Activated T-helper 1 cell treated with anti-CD3 and anti-CD28 coated beads, Interleukin-12 subunit alpha, Interleukin-12 subunit beta, Interleukin-2, Interleukin-4 antibody, amounts not matched to agents 30 ng/mL and 10 ng/mL and 1 ng/mL, durations not matched to agents 14 hours and 24 hours and 36 hours (primary cell): ENCODE data around the gene FBXW5. TPM values are rescaled to one million over a fixed set of nuclear protein-coding genes. Genes with fewer than 3 reads are reported as not detected.

Experiments used
- DNase-seq: peaks from one replicate; pipeline ENCODE4 v3.0.0; 2021; ENCODE audit warnings: low spot score
- H3K27ac Mint-ChIP-seq: one replicate; pipeline ENCODE4 v1.8.0; 2021; ENCODE audit warnings: mild to moderate bottlenecking, mixed read lengths
- H3K27me3 Mint-ChIP-seq: one replicate; pipeline ENCODE4 v1.8.0; 2022; ENCODE audit warnings: mild to moderate bottlenecking, moderate library complexity, mixed read lengths; ENCODE audit not compliant: insufficient read depth
- H3K36me3 Mint-ChIP-seq: one replicate; pipeline ENCODE4 v1.8.0; 2021; ENCODE audit warnings: low read depth, mixed read lengths
- H3K4me1 Mint-ChIP-seq: one replicate; pipeline ENCODE4 v1.8.0; 2021; ENCODE audit warnings: low read depth, mixed read lengths
- H3K4me3 Mint-ChIP-seq: one replicate; pipeline ENCODE4 v1.8.0; 2021; ENCODE audit warnings: mild to moderate bottlenecking, moderate library complexity, mixed read lengths
- H3K9me3 Mint-ChIP-seq: one replicate; pipeline ENCODE4 v1.8.0; 2021; ENCODE audit warnings: mixed read lengths
- intact Hi-C: fragments of 100-400 bp; cut with micrococcal nuclease; formaldehyde crosslinking; loops from one replicate; pipeline ENCODE4 v1.15.1; 2024
- total RNA-seq: library from RNA; stranded (reverse); gene quantifications from 2 replicates; pipeline ENCODE4 v1.2.3, GENCODE V29; 2022

The FBXW5 gene
- total RNA-seq, 1 donor from 2014 or later: 92.5 TPM

- H3K27me3 Mint-ChIP-seq: no peaks in the 10 kb centered on the region
- peaks cover 60% of the 10 kb centered on the region for H3K4me1 Mint-ChIP-seq
- DNase-seq: no peak
- intact Hi-C loops: loop anchor here (5.0 kb wide), 2 partner anchors 89 to 184 kb away; partner anchors contain the start of genes MAN1B1 and PAXX
- no peaks in the 10 kb centered on the region for H3K9me3 Mint-ChIP-seq
- H3K36me3 Mint-ChIP-seq: peaks cover 43% of the 10 kb centered on the region
- H3K27ac Mint-ChIP-seq: peak overlapping the region; percentile 99
- H3K4me3 Mint-ChIP-seq: peak overlapping the region; percentile 26
Measured at GRCh38 chr9:136903041-136903554, 41.4 kb downstream of the FBXW5 start.

GRCh38 chr9:136902259-136902821 is 42.2 kb downstream of the FBXW5 start:
- intact Hi-C loops: loop anchor here (1.0 to 5.0 kb wide), 9 partner anchors 16 to 185 kb away; partner anchors contain the start of genes EDF1, FBXW5, MAN1B1 and PAXX
- no peaks in the 10 kb centered on the region for H3K27me3 Mint-ChIP-seq
- no peaks in the 10 kb centered on the region for H3K9me3 Mint-ChIP-seq
- H3K36me3 Mint-ChIP-seq: peaks cover 40% of the 10 kb centered on the region
- H3K4me1 Mint-ChIP-seq: peaks cover 63% of the 10 kb centered on the region
- peak overlapping the region; percentile 80 for H3K4me3 Mint-ChIP-seq
- peak overlapping the region; percentile 99 for H3K27ac Mint-ChIP-seq
- DNase-seq: peak; percentile 88

GRCh38 chr9:136901516-136902258 is 42.9 kb downstream of the FBXW5 start:
- peaks cover 38% of the 10 kb centered on the region for H3K36me3 Mint-ChIP-seq
- no peaks in the 10 kb centered on the region for H3K27me3 Mint-ChIP-seq
- H3K4me1 Mint-ChIP-seq: peaks cover 69% of the 10 kb centered on the region

DNA sequence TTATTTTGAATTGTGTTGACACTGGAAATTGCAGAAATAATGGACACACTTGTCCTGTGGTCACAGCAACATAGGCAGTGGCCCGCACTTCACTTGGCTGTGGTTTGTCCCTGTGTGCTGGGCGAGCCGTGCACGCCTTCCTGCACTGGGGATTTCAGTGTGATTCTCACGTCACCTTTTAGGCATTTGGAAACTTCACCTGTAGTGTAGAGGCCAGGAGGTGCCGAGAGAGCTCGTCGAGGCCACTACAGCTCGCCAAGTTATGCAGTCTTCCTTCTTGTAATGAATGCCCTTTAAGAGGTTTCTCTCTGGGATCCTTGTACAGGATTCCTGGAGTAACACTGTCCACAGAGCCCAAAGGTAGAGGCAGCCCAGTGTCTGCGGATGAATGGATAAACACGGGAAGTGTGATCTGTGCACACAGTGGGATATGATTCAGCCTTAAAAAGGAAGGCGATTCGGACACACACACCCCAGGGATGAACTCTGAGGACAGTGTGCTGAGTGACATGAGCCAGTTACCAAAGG is 43.5 kb downstream of the FBXW5 start:
- Mint-ChIP-seq H3K36me3 (peaks cover 35% of the 10 kb centered on the region), H3K27me3 (no peaks in the 10 kb centered on the region), H3K27ac (peak overlapping the region; percentile 99), H3K4me3 (peak overlapping the region; percentile 80), H3K4me1 (peaks cover 66% of the 10 kb centered on the region), H3K9me3 (no peaks in the 10 kb centered on the region)
- no peak for DNase-seq
- intact Hi-C loops: loop anchor here (5.0 kb wide), 2 partner anchors 91 to 186 kb away; partner anchors contain the start of genes MAN1B1 and PAXX

More at GRCh38 chr9:136901516-136902258, 42.9 kb downstream of the FBXW5 start:
- H3K4me3 Mint-ChIP-seq: peak overlapping the region; percentile 80
- intact Hi-C loops: loop anchor here (1.0 to 5.0 kb wide), 9 partner anchors 15 to 186 kb away; partner anchors contain the start of genes EDF1, FBXW5, MAN1B1 and PAXX
- peak overlapping the region; percentile 99 for H3K27ac Mint-ChIP-seq
- peak; percentile 84 for DNase-seq
- H3K9me3 Mint-ChIP-seq: no peaks in the 10 kb centered on the region

- peak overlapping the region; percentile 79 for H3K27ac Mint-ChIP-seq
- DNase-seq: no peak
- H3K4me1 Mint-ChIP-seq: peaks cover 64% of the 10 kb centered on the region
- peak overlapping the region; percentile 54 for H3K4me3 Mint-ChIP-seq
- peaks cover 36% of the 10 kb centered on the region for H3K36me3 Mint-ChIP-seq
- H3K9me3 Mint-ChIP-seq: no peaks in the 10 kb centered on the region
- no peaks in the 10 kb centered on the region for H3K27me3 Mint-ChIP-seq
- intact Hi-C loops: loop anchor here (5.0 kb wide), 2 partner anchors 92 to 187 kb away; partner anchors contain the start of genes MAN1B1 and PAXX
Measured at GRCh38 chr9:136900556-136900955, 44.0 kb downstream of the FBXW5 start.

- peaks cover 36% of the 10 kb centered on the region for H3K36me3 Mint-ChIP-seq
- no peak overlapping the region for H3K4me3 Mint-ChIP-seq
- peak overlapping the region; percentile 79 for H3K27ac Mint-ChIP-seq
- H3K27me3 Mint-ChIP-seq: no peaks in the 10 kb centered on the region
- H3K9me3 Mint-ChIP-seq: no peaks in the 10 kb centered on the region
- no peak for DNase-seq
- intact Hi-C loops: no loop called here
- peaks cover 64% of the 10 kb centered on the region for H3K4me1 Mint-ChIP-seq
Measured at GRCh38 chr9:136899196-136899595, 45.3 kb downstream of the FBXW5 start.

- Mint-ChIP-seq H3K36me3 (peaks cover 37% of the 10 kb centered on the region), H3K27me3 (no peaks in the 10 kb centered on the region), H3K4me1 (peaks cover 65% of the 10 kb centered on the region), H3K9me3 (no peaks in the 10 kb centered on the region), H3K27ac (peak overlapping the region; percentile 68), H3K4me3 (no peak overlapping the region)
- DNase-seq: no peak
- intact Hi-C loops: no loop called here
Measured at GRCh38 chr9:136898483-136899100, 45.9 kb downstream of the FBXW5 start.

- Mint-ChIP-seq H3K36me3 (peaks cover 31% of the 10 kb centered on the region), H3K4me3 (no peak overlapping the region), H3K27me3 (no peaks in the 10 kb centered on the region), H3K27ac (no peak overlapping the region), H3K4me1 (peaks cover 44% of the 10 kb centered on the region), H3K9me3 (no peaks in the 10 kb centered on the region)
- no peak for DNase-seq
- intact Hi-C loops: no loop called here
Measured at GRCh38 chr9:136896027-136896426, 48.5 kb downstream of the FBXW5 start.

- H3K27me3 Mint-ChIP-seq: no peaks in the 10 kb centered on the region
- intact Hi-C loops: no loop called here
- no peak for DNase-seq
- H3K4me1 Mint-ChIP-seq: peaks cover 27% of the 10 kb centered on the region
- no peak overlapping the region for H3K27ac Mint-ChIP-seq
- H3K4me3 Mint-ChIP-seq: no peak overlapping the region
- H3K36me3 Mint-ChIP-seq: peaks cover 31% of the 10 kb centered on the region
- no peaks in the 10 kb centered on the region for H3K9me3 Mint-ChIP-seq
Measured at GRCh38 chr9:136890661-136891060, 53.9 kb downstream of the FBXW5 start.

Other genes with a start within 250 kb of the FBXW5 start
- gene DIPK1B, start 232.2 kb downstream of the FBXW5 start, total RNA-seq: 0.47 and 0.88 TPM in 2 replicates
- gene LCN10, start 201.8 kb downstream of the FBXW5 start, total RNA-seq: 0.39 and 0.59 TPM in 2 replicates
- not detected in 2 replicates for gene LCN6, start 196.2 kb downstream of the FBXW5 start, total RNA-seq
- gene LCN8, start 186.5 kb downstream of the FBXW5 start, total RNA-seq: not detected in 2 replicates
- not detected in 2 replicates for gene LCN15, start 180.2 kb downstream of the FBXW5 start, total RNA-seq
- 37.2 and 39.0 TPM in 2 replicates for gene TMEM141, start 153.4 kb downstream of the FBXW5 start, total RNA-seq
- 0.52 TPM in 1 of 2 replicates, not detected in the other for gene CCDC183, start 148.4 kb downstream of the FBXW5 start, total RNA-seq
- gene RABL6, start 136.8 kb downstream of the FBXW5 start, total RNA-seq: 109 and 114 TPM in 2 replicates
- gene AJM1, start 102.3 kb downstream of the FBXW5 start, total RNA-seq: 5.1 and 5.8 TPM in 2 replicates
- gene PHPT1, start 95.3 kb downstream of the FBXW5 start, total RNA-seq: 134 and 139 TPM in 2 replicates
- gene MAMDC4, start 92.4 kb downstream of the FBXW5 start, total RNA-seq: 18.2 and 23.6 TPM in 2 replicates
- gene EDF1, start 78.4 kb downstream of the FBXW5 start, total RNA-seq: 410 and 418 TPM in 2 replicates
- gene TRAF2, start 58.2 kb downstream of the FBXW5 start, total RNA-seq: 67.4 and 76.3 TPM in 2 replicates
- 0.56 and 1.5 TPM in 2 replicates for gene C8G, start 505 bp upstream of the FBXW5 start, total RNA-seq
- 1.8 and 1.9 TPM in 2 replicates for gene LCN12, start 7.5 kb upstream of the FBXW5 start, total RNA-seq
- gene PTGDS, start 32.8 kb upstream of the FBXW5 start, total RNA-seq: 0.36 TPM in 1 of 2 replicates, not detected in the other
- gene LCNL1, start 38.3 kb upstream of the FBXW5 start, total RNA-seq: not detected in 2 replicates
- gene PAXX, start 47.7 kb upstream of the FBXW5 start, total RNA-seq: 79.4 and 84.5 TPM in 2 replicates
- not detected in 2 replicates for gene CLIC3, start 51.8 kb upstream of the FBXW5 start, total RNA-seq
- 25.7 and 26.9 TPM in 2 replicates for gene ABCA2, start 83.5 kb upstream of the FBXW5 start, total RNA-seq
- 0.16 and 0.22 TPM in 2 replicates for gene FUT7, start 87.3 kb upstream of the FBXW5 start, total RNA-seq
- 78.2 and 80.1 TPM in 2 replicates for gene NPDC1, start 101.4 kb upstream of the FBXW5 start, total RNA-seq
- not detected in 2 replicates for gene ENTPD2, start 109.3 kb upstream of the FBXW5 start, total RNA-seq
- gene SAPCD2, start 125.8 kb upstream of the FBXW5 start, total RNA-seq: 23.9 and 25.1 TPM in 2 replicates
- 13.9 and 14.9 TPM in 2 replicates for gene UAP1L1, start 132.8 kb upstream of the FBXW5 start, total RNA-seq
- 48.1 and 53.6 TPM in 2 replicates for gene MAN1B1, start 142.2 kb upstream of the FBXW5 start, total RNA-seq
- 371 and 394 TPM in 2 replicates for gene DPP7, start 170.0 kb upstream of the FBXW5 start, total RNA-seq
- gene GRIN1, start 194.4 kb upstream of the FBXW5 start, total RNA-seq: 0.05 TPM in 2 replicates
- 0.21 TPM in 1 of 2 replicates, not detected in the other for gene LRRC26, start 225.3 kb upstream of the FBXW5 start, total RNA-seq
- not detected in 2 replicates for gene TMEM210, start 227.3 kb upstream of the FBXW5 start, total RNA-seq
- 62.5 and 63.6 TPM in 2 replicates for gene ANAPC2, start 243.8 kb upstream of the FBXW5 start, total RNA-seq
- gene SSNA1, start 243.9 kb upstream of the FBXW5 start, total RNA-seq: 101 and 105 TPM in 2 replicates